CD14-positive monocyte (primary cell): Measurements from ENCODE around the gene ERICH4. TPM values are rescaled to one million over a fixed set of nuclear protein-coding genes. Genes with fewer than 3 reads are reported as not detected.

Source experiments
- DNase-seq, 3 donors: peaks; one replicate each; pipeline ENCODE4 v3.0.0-alpha.2; 2011 to 2022
- H2AFZ ChIP-seq: 2 replicates; pipeline ENCODE4 v1.6.0; 2012; ENCODE audit warnings: mild to moderate bottlenecking, low read depth, low read length, inconsistent platforms; ENCODE audit not compliant: insufficient read depth, poor library complexity, severe bottlenecking
- H3K27ac ChIP-seq, 2 donors: 1 replicate in 1 of 2; 2 replicates in 1 of 2; pipeline ENCODE4 v1.5.1; 2012 to 2013; ENCODE audit warnings: low read length in 2 of 2, control low read depth in 1 of 2, inconsistent platforms in 1 of 2, low read depth in 1 of 2, mild to moderate bottlenecking in 1 of 2
- H3K27me3 ChIP-seq, 2 donors: one replicate each; pipeline versions ENCODE4 v1.6.0 to v1.6.1; 2011 to 2013; ENCODE audit warnings: low read length in 2 of 2; ENCODE audit not compliant: control insufficient read depth in 2 of 2, insufficient read depth in 2 of 2
- H3K36me3 ChIP-seq, 2 donors: replicated peaks in 1 of 2; 1 replicate in 1 of 2; 2 replicates in 1 of 2; pipeline versions ENCODE4 v1.5.1 to v1.6.1; 2012 to 2013; ENCODE audit warnings: low read length in 2 of 2, control low read depth in 1 of 2, inconsistent platforms in 1 of 2, mild to moderate bottlenecking in 1 of 2; ENCODE audit not compliant: insufficient read depth in 2 of 2, control insufficient read depth in 1 of 2
- H3K4me1 ChIP-seq, 2 donors: 1 replicate in 1 of 2; 2 replicates in 1 of 2; pipeline versions ENCODE4 v1.5.1 to v1.6.1; 2012 to 2013; ENCODE audit warnings: low read length in 2 of 2, control low read depth in 1 of 2, inconsistent platforms in 1 of 2, mild to moderate bottlenecking in 1 of 2, moderate library complexity in 1 of 2; ENCODE audit not compliant: insufficient read depth in 2 of 2, control insufficient read depth in 1 of 2
- H3K4me2 ChIP-seq: replicated peaks from 2 replicates; pipeline ENCODE3; 2012; ENCODE audit warnings: low read length, moderate library complexity, mild to moderate bottlenecking; ENCODE audit not compliant: poor library complexity, severe bottlenecking; ENCODE audit errors: extremely low read depth
- H3K4me3 ChIP-seq, 3 experiments: fragments of 200-600 bp in 1 of 3; sonication (generic) in 1 of 3; replicated peaks in 1 of 3; 1 replicate in 2 of 3; 2 replicates in 1 of 3; pipeline ENCODE4 v1.5.1; 2011 to 2013; ENCODE audit warnings: low read length in 3 of 3, mild to moderate bottlenecking in 3 of 3, control low read depth in 2 of 3, low read depth in 2 of 3, inconsistent platforms in 1 of 3, moderate library complexity in 1 of 3
- H3K79me2 ChIP-seq: 2 replicates; pipeline ENCODE4 v1.6.0; 2012; ENCODE audit warnings: mild to moderate bottlenecking, control low read depth, inconsistent platforms, low read length, moderate library complexity; ENCODE audit not compliant: insufficient read depth
- H3K9ac ChIP-seq: 2 replicates; pipeline ENCODE4 v1.6.0; 2017; ENCODE audit warnings: low read length, mild to moderate bottlenecking; ENCODE audit not compliant: insufficient read depth, poor library complexity, severe bottlenecking
- H3K9me3 ChIP-seq, 2 donors: replicated peaks in 1 of 2; 1 replicate in 1 of 2; 2 replicates in 1 of 2; pipeline versions ENCODE4 v1.5.1 to v1.6.1; 2012 to 2013; ENCODE audit warnings: low read length in 2 of 2, control low read depth in 1 of 2; ENCODE audit not compliant: control insufficient read depth in 1 of 2, insufficient read depth in 1 of 2
- H4K20me1 ChIP-seq: 2 replicates; pipeline ENCODE4 v1.6.0; 2012; ENCODE audit warnings: mild to moderate bottlenecking, low read length, control low read depth, moderate library complexity; ENCODE audit not compliant: insufficient read depth
- H3K27ac Mint-ChIP-seq, 7 donors: one replicate each; pipeline ENCODE4 v1.8.0; 2020; ENCODE audit warnings: mild to moderate bottlenecking in 7 of 7, mixed read lengths in 7 of 7, moderate library complexity in 6 of 7, inconsistent platforms in 2 of 7
- H3K27me3 Mint-ChIP-seq, 3 donors: one replicate each; pipeline ENCODE4 v1.8.0; 2021 to 2022; ENCODE audit warnings: low read depth in 3 of 3, mild to moderate bottlenecking in 3 of 3, mixed read lengths in 3 of 3, moderate library complexity in 3 of 3, inconsistent platforms in 1 of 3
- H3K36me3 Mint-ChIP-seq, 2 donors: one replicate each; pipeline ENCODE4 v1.8.0; 2020; ENCODE audit warnings: mixed read lengths in 2 of 2, inconsistent platforms in 1 of 2, mild to moderate bottlenecking in 1 of 2
- H3K4me1 Mint-ChIP-seq: one replicate; pipeline ENCODE4 v1.8.0; 2020; ENCODE audit warnings: mild to moderate bottlenecking, mixed read lengths
- H3K4me3 Mint-ChIP-seq, 2 donors: one replicate each; pipeline ENCODE4 v1.8.0; 2020; ENCODE audit warnings: mild to moderate bottlenecking in 2 of 2, mixed read lengths in 2 of 2, moderate library complexity in 1 of 2
- H3K9me3 Mint-ChIP-seq, 7 donors: one replicate each; pipeline ENCODE4 v1.8.0; 2020 to 2022; ENCODE audit warnings: mixed read lengths in 7 of 7, mild to moderate bottlenecking in 6 of 7, moderate library complexity in 6 of 7, inconsistent platforms in 2 of 7
- CTCF ChIP-seq: fragments of 200-600 bp; IDR thresholded peaks from one replicate; pipeline ENCODE4 v1.8.0; 2022; ENCODE audit warnings: antibody characterized with exemption, mild to moderate bottlenecking
- WGBS: methylation state at CpG from one replicate; pipeline ENCODE4 v1.1.5; 2013; ENCODE audit warnings: missing lambda C conversion rate; ENCODE audit not compliant: insufficient coverage; 5-methylcytosine and 5-hydroxymethylcytosine counted together
- intact Hi-C, 2 donors: fragments of 100-400 bp; cut with micrococcal nuclease; formaldehyde crosslinking; loops; one replicate each; pipeline versions ENCODE4 v1.15.0 to v1.15.1; 2023
- polyA plus RNA-seq, 3 donors: library from polyadenylated mRNA; depleted of rRNA in 1 of 3; unstranded in 2 of 3; stranded (reverse) in 1 of 3; fragments of 300-500 nt in 2 of 3; fragments of >200 nt in 1 of 3; fragmentation: Illumina TruSeq in 2 of 3; gene quantifications; 1 replicate in 2 of 3; 2 replicates in 1 of 3; pipeline ENCODE4 v1.2.3, GENCODE V29; 2012 to 2021

ERICH4 gene
- polyA plus RNA-seq, 3 donors: 0.09 TPM; not detected in 2

GRCh38 chr19:41426116-41426841 is 16.7 kb upstream of the ERICH4 start:
- peaks cover 0 to 3% (median 0%) of the 10 kb centered on the region in 3 donors for H3K27me3 Mint-ChIP-seq
- WGBS: 79% methylated on average over 31 of the region's 36 CpGs
- no peak for TF ChIP-seq CTCF
- Histone ChIP-seq H3K27me3 (no peaks in the 10 kb centered on the region), H2AFZ (peak overlapping the region; percentile 77), H3K79me2 (peaks cover 82% of the 10 kb centered on the region), H3K9ac (peak overlapping the region; percentile 71), H4K20me1 (peaks cover 34% of the 10 kb centered on the region), H3K36me3 (peaks cover 39 to 42% of the 10 kb centered on the region in 2 donors), H3K4me2 (peak overlapping the region; percentile 87), H3K27ac (peak overlapping the region; percentile 73 to 77), H3K9me3 (no peaks in the 10 kb centered on the region), H3K4me1 (peaks cover 77 to 86% of the 10 kb centered on the region in 2 donors), H3K4me3 (peak overlapping the region; percentile 61 to 85 (median 75))
- DNase-seq: no peak
- intact Hi-C loops: loop anchor here in 1 of 2 donors (10.0 kb wide), 1 partner anchor 51 kb away; the partner anchor contains the start of gene TMEM91
- peak overlapping the region; percentile 44 to 97 (median 89) for H3K27ac Mint-ChIP-seq
- peak overlapping the region; percentile 94 to 98 for H3K4me3 Mint-ChIP-seq
- H3K9me3 Mint-ChIP-seq: peaks cover 0 to under 1% (median 0%) of the 10 kb centered on the region in 7 donors
- peaks cover 68% of the 10 kb centered on the region for H3K4me1 Mint-ChIP-seq
- H3K36me3 Mint-ChIP-seq: peaks cover 35 to 56% of the 10 kb centered on the region in 2 donors

GRCh38 chr19:41426952-41427646 is 15.9 kb upstream of the ERICH4 start, which contains the start of gene B3GNT8:
B3GNT8 (minus strand) TSS chr19:41427374; CDS start chr19:41426778, 596 bp downstream.
- peaks cover 34 to 55% of the 10 kb centered on the region in 2 donors for H3K36me3 Mint-ChIP-seq
- peaks cover 0 to 1% (median 0%) of the 10 kb centered on the region in 3 donors for H3K27me3 Mint-ChIP-seq
- peak; percentile 35 to 62 (median 36) for DNase-seq
- H3K36me3 ChIP-seq: peaks cover 41 to 44% of the 10 kb centered on the region in 2 donors
- peaks cover 38% of the 10 kb centered on the region for H4K20me1 ChIP-seq
- peaks cover 77% of the 10 kb centered on the region for H3K79me2 ChIP-seq
- H3K4me3 ChIP-seq: peak within 1 kb of the TSS; percentile 61 to 85 (median 75)
- intact Hi-C loops: loop anchor here in 1 of 2 donors (10.0 kb wide), 1 partner anchor 52 kb away; the partner anchor contains the start of gene TMEM91
- H3K4me2 ChIP-seq: peak within 1 kb of the TSS; percentile 87
- H3K4me1 Mint-ChIP-seq: peaks cover 64% of the 10 kb centered on the region
- H3K9me3 Mint-ChIP-seq: no peaks in the 10 kb centered on the region
- peak within 1 kb of the TSS; percentile 77 for H2AFZ ChIP-seq
- peaks cover 71 to 80% of the 10 kb centered on the region in 2 donors for H3K4me1 ChIP-seq
- no peak for TF ChIP-seq CTCF
- no peaks in the 10 kb centered on the region for H3K27me3 ChIP-seq
- peak within 1 kb of the TSS; percentile 73 to 77 for H3K27ac ChIP-seq
- peak within 1 kb of the TSS; percentile 94 to 98 for H3K4me3 Mint-ChIP-seq
- peak within 1 kb of the TSS; percentile 71 for H3K9ac ChIP-seq
- 2% methylated on average over 11 of the region's 19 CpGs for WGBS
- H3K27ac Mint-ChIP-seq: peak within 1 kb of the TSS; percentile 87 to 97 (median 91)
- no peaks in the 10 kb centered on the region for H3K9me3 ChIP-seq
